Activated CD8-positive, alpha-beta memory T cell treated with anti-CD3 and anti-CD28 coated beads, Interleukin-2, amount 10 ng/mL, durations not matched to agents 7 days and 5 days (primary cell): ENCODE results near the gene ATP1B3. TPM values are rescaled to one million over a fixed set of nuclear protein-coding genes. Genes with fewer than 3 reads are reported as not detected.

Experiments used
- ATAC-seq: fragments of 150-1000 bp; cut with Tn5 transposase; one replicate; pipeline ENCODE4 v1.10.0; 2021; ENCODE audit warnings: moderate library complexity
- CTCF ChIA-PET: fragments of 350-600 bp; sonication (Branson Sonifier 250); formaldehyde crosslinking; loops from one replicate; lab custom pipeline; 2021; ENCODE audit warnings: antibody characterized with exemption; lab: Charles Lee
- DNase-seq: peaks from one replicate; pipeline ENCODE4 v3.0.0-alpha.2; 2020
- H3K27ac Mint-ChIP-seq: one replicate; pipeline ENCODE4 v1.8.0; 2021; ENCODE audit warnings: mild to moderate bottlenecking, mixed read lengths
- H3K27me3 Mint-ChIP-seq: one replicate; pipeline ENCODE4 v1.8.0; 2021; ENCODE audit warnings: mixed read lengths
- H3K36me3 Mint-ChIP-seq: one replicate; pipeline ENCODE4 v1.8.0; 2021; ENCODE audit warnings: mild to moderate bottlenecking, mixed read lengths
- H3K4me1 Mint-ChIP-seq: one replicate; pipeline ENCODE4 v1.8.0; 2021; ENCODE audit warnings: mixed read lengths
- H3K4me3 Mint-ChIP-seq: one replicate; pipeline ENCODE4 v1.8.0; 2021; ENCODE audit warnings: mild to moderate bottlenecking, moderate library complexity, mixed read lengths
- H3K9me3 Mint-ChIP-seq: one replicate; pipeline ENCODE4 v1.8.0; 2022; ENCODE audit warnings: low read depth, mixed read lengths
- total RNA-seq, 2 experiments: library from RNA; stranded (reverse); gene quantifications; one replicate each; pipeline ENCODE4 v1.2.3, GENCODE V29; 2021

Gene ATP1B3
- total RNA-seq, result 100 to 1,000 TPM in 1 of 2 experiments, 10 to 100 TPM in 1; 94.9 to 135 TPM

- ATAC-seq (peak; percentile 82), DNase-seq (peak; percentile 86)
Measured at GRCh38 chr3:141876381-141876890, at the start of gene ATP1B3. Gene ATP1B3, plus strand, starts transcription at chr3:141876643. Its CDS starts 159 bp downstream, at chr3:141876802.

GRCh38 chr3:141828487-141828886 lies 48.0 kb upstream of the ATP1B3 start:
- Mint-ChIP-seq H3K27me3 (peaks cover 4% of the 10 kb centered on the region), H3K4me3 (no peak overlapping the region), H3K9me3 (no peaks in the 10 kb centered on the region), H3K36me3 (no peaks in the 10 kb centered on the region), H3K27ac (no peak overlapping the region), H3K4me1 (no peaks in the 10 kb centered on the region)
- CTCF ChIA-PET, result no interaction called here
- ATAC-seq (no peak), DNase-seq (no peak)

More at GRCh38 chr3:141876381-141876890, at the start of gene ATP1B3:
- H3K36me3 Mint-ChIP-seq, result peaks cover 19% of the 10 kb centered on the region
- H3K9me3 Mint-ChIP-seq, result no peaks in the 10 kb centered on the region
- peak within 1 kb of the TSS; percentile 95 for H3K27ac Mint-ChIP-seq
- CTCF ChIA-PET, result interaction anchor here (1.1 to 4.3 kb wide), 6 partner anchors 10 to 138 kb away, joined by 3 to 42 read pairs (median 10); partner anchors contain the start of gene RNF7
- H3K27me3 Mint-ChIP-seq, result no peaks in the 10 kb centered on the region
- peaks cover 37% of the 10 kb centered on the region for H3K4me1 Mint-ChIP-seq
- H3K4me3 Mint-ChIP-seq, result peak within 1 kb of the TSS; percentile 90

GRCh38 chr3:141828890-141829289 lies 47.6 kb upstream of the ATP1B3 start:
- ATAC-seq (no peak), DNase-seq (no peak)
- H3K4me3 Mint-ChIP-seq, result no peak overlapping the region
- H3K4me1 Mint-ChIP-seq, result no peaks in the 10 kb centered on the region
- H3K27ac Mint-ChIP-seq, result no peak overlapping the region
- H3K27me3 Mint-ChIP-seq, result peaks cover 4% of the 10 kb centered on the region
- CTCF ChIA-PET, result no interaction called here
- no peaks in the 10 kb centered on the region for H3K9me3 Mint-ChIP-seq
- H3K36me3 Mint-ChIP-seq, result no peaks in the 10 kb centered on the region

GRCh38 chr3:141830508-141830907 lies 45.9 kb upstream of the ATP1B3 start:
- no peaks in the 10 kb centered on the region for H3K4me1 Mint-ChIP-seq
- no peaks in the 10 kb centered on the region for H3K36me3 Mint-ChIP-seq
- H3K4me3 Mint-ChIP-seq, result no peak overlapping the region
- no peaks in the 10 kb centered on the region for H3K9me3 Mint-ChIP-seq
- DNase-seq (no peak), ATAC-seq (no peak)
- peaks cover 4% of the 10 kb centered on the region for H3K27me3 Mint-ChIP-seq
- CTCF ChIA-PET, result no interaction called here
- no peak overlapping the region for H3K27ac Mint-ChIP-seq

GRCh38 chr3:141834292-141834691 lies 42.2 kb upstream of the ATP1B3 start:
- Mint-ChIP-seq H3K4me3 (no peak overlapping the region), H3K36me3 (no peaks in the 10 kb centered on the region), H3K9me3 (no peaks in the 10 kb centered on the region), H3K27me3 (peaks cover 4% of the 10 kb centered on the region), H3K27ac (no peak overlapping the region), H3K4me1 (no peaks in the 10 kb centered on the region)
- CTCF ChIA-PET, result no interaction called here
- ATAC-seq (no peak), DNase-seq (no peak)

GRCh38 chr3:141835557-141836229 lies 40.8 kb upstream of the ATP1B3 start:
- ATAC-seq (no peak), DNase-seq (no peak)
- no peak overlapping the region for H3K27ac Mint-ChIP-seq
- H3K4me3 Mint-ChIP-seq, result no peak overlapping the region
- H3K9me3 Mint-ChIP-seq, result no peaks in the 10 kb centered on the region
- CTCF ChIA-PET, result no interaction called here
- H3K27me3 Mint-ChIP-seq, result no peaks in the 10 kb centered on the region
- no peaks in the 10 kb centered on the region for H3K36me3 Mint-ChIP-seq
- peaks cover 3% of the 10 kb centered on the region for H3K4me1 Mint-ChIP-seq

GRCh38 chr3:141839389-141839788 lies 37.1 kb upstream of the ATP1B3 start:
- Mint-ChIP-seq H3K9me3 (no peaks in the 10 kb centered on the region), H3K36me3 (no peaks in the 10 kb centered on the region), H3K27me3 (no peaks in the 10 kb centered on the region), H3K4me1 (peaks cover 11% of the 10 kb centered on the region), H3K4me3 (no peak overlapping the region), H3K27ac (no peak overlapping the region)
- CTCF ChIA-PET, result no interaction called here
- no peak for DNase-seq
- ATAC-seq, result no peak

GRCh38 chr3:141840737-141841544 lies 35.5 kb upstream of the ATP1B3 start:
- Mint-ChIP-seq H3K4me3 (no peak overlapping the region), H3K27me3 (no peaks in the 10 kb centered on the region), H3K36me3 (no peaks in the 10 kb centered on the region), H3K4me1 (peaks cover 11% of the 10 kb centered on the region), H3K9me3 (no peaks in the 10 kb centered on the region), H3K27ac (no peak overlapping the region)
- DNase-seq (no peak), ATAC-seq (no peak)
- CTCF ChIA-PET, result interaction anchor here (0.6 to 1.3 kb wide), 3 partner anchors 14 to 675 kb away, joined by 3 read pairs; partner anchors contain the start of gene RNF7

GRCh38 chr3:141844108-141844507 lies 32.3 kb upstream of the ATP1B3 start:
- H3K9me3 Mint-ChIP-seq, result no peaks in the 10 kb centered on the region
- DNase-seq (no peak), ATAC-seq (no peak)
- no peak overlapping the region for H3K4me3 Mint-ChIP-seq
- H3K36me3 Mint-ChIP-seq, result no peaks in the 10 kb centered on the region
- no peaks in the 10 kb centered on the region for H3K27me3 Mint-ChIP-seq
- no peak overlapping the region for H3K27ac Mint-ChIP-seq
- CTCF ChIA-PET, result interaction anchor here (0.6 to 2.8 kb wide), 7 partner anchors 11 to 105 kb away, joined by 3 to 16 read pairs (median 5); partner anchors contain the start of gene RNF7
- peaks cover 11% of the 10 kb centered on the region for H3K4me1 Mint-ChIP-seq

- CTCF ChIA-PET, result interaction anchor here (1.0 to 2.8 kb wide), 6 partner anchors 12 to 106 kb away, joined by 3 to 16 read pairs (median 5); partner anchors contain the start of gene RNF7
- Mint-ChIP-seq H3K4me1 (peaks cover 11% of the 10 kb centered on the region), H3K4me3 (no peak overlapping the region), H3K9me3 (no peaks in the 10 kb centered on the region), H3K36me3 (no peaks in the 10 kb centered on the region), H3K27me3 (no peaks in the 10 kb centered on the region), H3K27ac (no peak overlapping the region)
- DNase-seq, result no peak
- ATAC-seq, result no peak
Measured at GRCh38 chr3:141844812-141845211, 31.6 kb upstream of the ATP1B3 start.

GRCh38 chr3:141845407-141846049 lies 30.9 kb upstream of the ATP1B3 start:
- Mint-ChIP-seq H3K36me3 (no peaks in the 10 kb centered on the region), H3K4me1 (peaks cover 10% of the 10 kb centered on the region), H3K9me3 (no peaks in the 10 kb centered on the region), H3K4me3 (no peak overlapping the region), H3K27me3 (no peaks in the 10 kb centered on the region), H3K27ac (no peak overlapping the region)
- CTCF ChIA-PET, result interaction anchor here (1.2 to 2.8 kb wide), 4 partner anchors 13 to 107 kb away, joined by 3 to 16 read pairs (median 6); partner anchors contain the start of gene RNF7
- DNase-seq, result peak; percentile 52
- ATAC-seq, result peak; percentile 20

GRCh38 chr3:141846050-141846433 lies 30.4 kb upstream of the ATP1B3 start:
- Mint-ChIP-seq H3K4me1 (peaks cover 4% of the 10 kb centered on the region), H3K9me3 (no peaks in the 10 kb centered on the region), H3K27me3 (no peaks in the 10 kb centered on the region), H3K36me3 (no peaks in the 10 kb centered on the region), H3K4me3 (no peak overlapping the region), H3K27ac (no peak overlapping the region)
- ATAC-seq (no peak), DNase-seq (no peak)
- CTCF ChIA-PET, result interaction anchor here (2.8 kb wide), 1 partner anchor 107 kb away, joined by 16 read pairs; the partner anchor contains the start of gene RNF7
